ENCODE measurements around the gene NDUFB3.

Gene NDUFB3

GRCh38 chr2:201132518-201132917 is 60.7 kb downstream of the NDUFB3 start (continued):
- TF ChIP-seq PRDM10 (tag by site-specific recombination; IDR thresholded peaks at IDR 0.05) (no peak), ZNF580 (tag by site-specific recombination; IDR thresholded peaks at IDR 0.05) (no peak), HOXC10 (CRISPR knock-in tag; IDR thresholded peaks at IDR 0.05) (no peak), BCL11B (tag by site-specific recombination; IDR thresholded peaks at IDR 0.05; ENCODE audit: low read depth) (no peak), GLI2 (tag by site-specific recombination; IDR thresholded peaks at IDR 0.05; ENCODE audit: borderline replicate concordance, low read depth) (no peak), REPIN1 (tag by site-specific recombination; IDR thresholded peaks at IDR 0.05; ENCODE audit: low read depth) (no peak), ATF2 (tag by site-specific recombination; IDR thresholded peaks at IDR 0.05; ENCODE audit: low read depth) (no peak), ZNF211 (tag by site-specific recombination; IDR thresholded peaks at IDR 0.05; ENCODE audit: low read depth) (no peak)

All from HEK293 (cell line).